NCI-H1105 treated with DMSO at 0.1 percent for 48 hours (cell line): ENCODE results near the gene CPVL.
"Not testable (repeated sequence)": the region's sequence is repeated elsewhere in the genome, so short reads cannot be mapped to it uniquely, and the experiment has no call there.

ENCODE experiments used
- DNase-seq: peaks from one replicate; lab custom pipeline; 2025; lab: John Stamatoyannopoulos, UW

The CPVL gene

DNA sequence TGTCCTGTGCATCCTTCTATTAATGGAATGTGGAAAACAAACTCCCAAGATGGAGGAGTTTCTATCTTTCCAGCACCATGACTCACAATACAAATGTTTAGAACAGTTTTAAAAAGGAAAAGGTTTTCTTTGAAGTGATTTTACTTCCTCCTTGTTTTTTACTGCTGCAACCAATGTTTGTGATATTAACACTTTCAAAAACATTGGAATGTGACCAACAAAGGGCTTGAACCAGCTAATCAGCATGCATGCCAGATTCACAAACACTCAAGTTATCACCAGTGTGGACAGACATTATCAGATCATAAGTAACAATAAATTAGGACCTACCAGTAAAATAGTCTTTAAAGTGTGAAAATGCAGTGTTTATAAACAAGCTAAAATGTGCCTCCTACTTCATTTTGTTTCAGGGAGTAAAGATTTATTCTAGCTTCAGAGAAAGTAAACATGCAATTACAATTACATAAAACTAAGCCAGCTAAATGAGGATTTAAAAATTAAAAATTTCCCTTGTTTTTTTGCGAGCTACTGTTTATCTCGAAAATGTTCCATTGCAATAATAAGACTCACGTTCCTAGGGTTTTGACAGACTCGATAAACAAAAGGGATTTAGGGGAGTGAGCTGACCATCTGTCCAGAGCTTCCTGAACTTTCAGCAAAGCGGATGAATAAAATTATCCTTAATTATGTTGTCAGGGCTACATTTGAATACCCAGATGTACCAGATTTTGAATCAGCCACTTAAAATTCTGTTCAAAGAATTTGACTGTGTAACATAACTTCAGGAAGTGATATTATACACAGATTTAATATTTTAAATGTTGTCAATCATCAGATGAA is 29.8 kb downstream of the CPVL start:
- DNase-seq = no peak

DNA sequence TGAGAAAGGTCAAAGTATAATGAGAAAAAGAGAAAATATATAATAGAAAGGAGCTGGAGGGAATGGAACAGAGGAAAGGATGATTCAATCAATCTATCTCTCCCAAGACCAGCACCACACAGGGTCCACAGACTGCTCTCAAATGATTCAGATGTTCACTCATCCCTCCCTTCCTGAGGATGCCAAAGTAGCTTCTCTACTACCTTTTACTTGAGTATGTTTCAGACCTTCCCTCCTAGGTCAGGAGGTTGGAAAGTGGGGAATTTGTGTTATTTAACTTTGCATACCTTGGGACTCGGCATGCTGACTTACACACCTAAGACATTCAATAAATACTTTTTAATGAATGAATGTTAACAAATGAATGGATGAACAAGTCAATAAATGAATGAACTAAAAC is 30.6 kb downstream of the CPVL start:
- DNase-seq = no peak

GRCh38 chr7:29115130-29115687 is 31.1 kb downstream of the CPVL start:
- DNase-seq = no peak

- not testable (repeated sequence) for DNase-seq
These were observed 32.1 kb downstream of the CPVL start for GRCh38 chr7:29114266-29114665.

DNA sequence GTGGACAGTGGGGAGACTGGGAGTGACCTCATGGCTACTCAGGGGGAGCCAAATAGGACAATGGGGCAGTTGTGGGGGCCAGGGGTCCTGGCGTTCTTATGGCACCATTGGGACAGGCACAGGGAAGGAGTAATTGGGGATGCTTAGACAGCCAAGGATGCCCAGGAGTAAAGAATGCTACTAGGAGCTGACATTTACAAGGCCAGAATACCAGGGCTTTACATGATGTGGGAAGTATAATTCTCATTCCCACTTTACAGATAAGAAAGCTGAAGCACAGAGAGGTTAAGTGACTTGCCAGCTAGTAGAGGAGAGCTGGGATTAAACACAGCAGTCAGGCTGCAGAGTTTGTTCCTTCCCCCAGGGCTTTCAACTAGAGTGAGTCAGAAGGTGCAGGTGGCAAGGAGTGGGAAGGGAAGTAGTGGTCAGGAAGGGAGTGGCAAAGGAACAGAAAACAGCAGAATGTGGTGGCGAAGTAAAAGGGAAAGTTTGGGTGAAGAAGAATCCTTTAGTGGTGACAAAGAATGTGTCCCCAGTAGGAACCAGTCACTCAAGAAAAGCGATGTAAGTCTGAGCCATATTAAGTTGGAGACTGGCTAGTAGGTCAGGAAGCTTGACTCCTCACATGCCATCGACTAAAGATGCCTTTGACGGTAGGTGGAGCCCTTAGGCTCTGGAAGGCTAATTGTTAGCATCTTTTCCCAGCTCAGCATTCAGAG is 32.8 kb downstream of the CPVL start:
- DNase-seq = no peak

- DNase-seq = no peak
These were observed 33.6 kb downstream of the CPVL start for GRCh38 chr7:29112721-29113120.

- no peak for DNase-seq
These were observed 36.4 kb downstream of the CPVL start for GRCh38 chr7:29109899-29110298.

DNA sequence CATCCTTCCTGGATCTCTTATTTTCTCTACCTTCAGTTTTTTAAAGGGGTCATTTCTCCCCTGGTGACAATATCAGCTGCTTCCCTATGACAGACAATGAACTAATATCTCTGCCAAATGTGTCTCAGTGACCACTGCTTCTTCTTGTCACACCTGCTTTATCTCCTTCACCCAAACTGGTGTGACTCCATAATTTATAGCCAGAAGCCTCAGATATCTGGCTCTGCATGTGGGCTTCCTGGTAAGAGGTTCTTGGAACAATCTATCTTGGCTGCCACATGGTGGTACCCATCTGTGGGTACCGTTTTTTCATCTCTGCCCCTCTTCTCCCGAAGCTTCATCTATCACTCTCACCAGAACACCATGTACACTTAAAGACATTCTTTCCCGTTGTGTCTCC is 37.0 kb downstream of the CPVL start:
- DNase-seq = no peak

DNA sequence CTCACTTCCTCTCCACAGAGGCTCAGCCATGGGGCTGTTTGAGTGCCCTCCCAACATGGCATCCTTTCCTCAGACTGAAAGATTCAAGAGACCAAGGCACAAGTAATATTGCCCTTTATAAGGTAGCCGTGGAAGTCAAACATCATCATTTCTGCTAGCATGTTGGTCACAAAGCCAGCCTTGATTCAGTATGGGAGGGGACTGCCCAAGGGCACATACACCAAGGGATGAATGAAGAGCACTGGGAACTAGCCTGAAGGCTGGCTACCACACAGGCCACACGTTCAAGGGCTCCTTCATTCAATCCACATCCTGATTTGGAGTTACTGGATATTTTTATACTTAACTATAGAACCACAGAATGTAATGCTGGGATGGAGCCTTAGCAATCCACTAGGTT is 39.3 kb downstream of the CPVL start:
- DNase-seq = no peak

GRCh38 chr7:29106669-29106988 is 39.7 kb downstream of the CPVL start:
- no peak for DNase-seq

DNA sequence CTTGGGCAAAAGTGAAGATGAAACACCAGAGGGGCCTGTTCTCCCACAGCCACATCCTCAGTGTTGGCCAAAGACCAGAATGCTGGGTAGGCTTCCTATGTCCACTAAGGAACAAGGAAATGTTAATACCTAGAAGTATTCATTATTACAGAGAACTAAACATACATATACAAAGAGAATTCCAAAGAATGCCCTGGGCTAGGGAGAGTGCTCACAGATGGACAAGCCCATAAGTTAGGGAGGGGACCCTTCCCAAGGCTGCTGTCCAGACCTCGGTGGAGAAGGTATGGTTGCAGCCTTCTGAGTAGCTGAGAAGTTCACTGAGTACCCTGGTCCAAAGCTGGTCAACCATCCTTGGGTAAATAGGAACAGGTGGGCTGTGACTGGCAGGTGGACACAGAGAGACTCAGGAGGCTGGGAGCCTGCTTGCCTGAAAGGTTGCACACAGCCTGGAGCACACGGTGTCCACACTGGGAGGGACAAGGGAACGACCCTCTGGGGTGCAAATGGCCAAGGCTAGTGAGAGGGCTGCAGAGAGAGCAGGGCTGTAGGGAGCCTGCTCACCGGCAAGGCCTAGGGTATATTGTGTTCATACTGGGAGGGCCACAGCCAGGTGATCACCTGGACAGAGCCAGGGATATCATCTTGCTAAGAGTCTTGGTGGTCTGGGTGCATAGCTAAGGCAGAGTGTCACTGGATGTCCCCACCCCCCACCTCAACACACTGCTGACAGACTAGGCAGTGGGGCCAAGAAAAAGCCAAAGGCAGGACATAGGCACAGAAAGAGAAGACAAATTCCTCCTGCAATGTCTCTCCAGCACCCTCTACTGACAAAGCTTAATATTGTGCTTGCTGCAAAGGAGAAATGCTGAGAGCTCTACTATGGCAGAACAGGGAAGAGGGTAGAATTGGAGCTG is 40.3 kb downstream of the CPVL start:
- peak; percentile 66 for DNase-seq

DNA sequence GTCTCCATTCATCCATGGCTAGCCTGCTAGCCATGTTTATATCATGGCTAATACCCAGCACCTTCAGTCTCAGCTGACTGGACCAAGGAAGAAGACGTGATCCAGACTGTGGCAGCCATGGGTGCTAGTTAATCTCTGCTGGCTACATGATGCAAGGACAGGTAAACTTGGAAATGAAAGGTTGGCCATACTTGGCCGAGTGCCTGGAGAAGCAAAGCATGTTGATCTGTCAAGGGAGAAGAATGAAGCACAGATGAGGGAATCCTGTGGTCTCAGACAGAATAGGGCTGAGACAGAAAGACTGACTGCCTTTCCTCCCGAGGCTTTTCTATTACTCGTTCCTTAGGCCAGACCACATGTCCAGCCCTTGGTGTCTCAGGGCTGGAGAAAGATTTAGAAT is 41.1 kb downstream of the CPVL start:
- DNase-seq = no peak

- DNase-seq = peak; percentile 26
These were observed 43.7 kb downstream of the CPVL start for GRCh38 chr7:29102558-29103151.

GRCh38 chr7:29100924-29101323 is 45.4 kb downstream of the CPVL start:
- DNase-seq = no peak

GRCh38 chr7:29099896-29100847 is 46.2 kb downstream of the CPVL start:
- DNase-seq = peak; percentile 8

DNA sequence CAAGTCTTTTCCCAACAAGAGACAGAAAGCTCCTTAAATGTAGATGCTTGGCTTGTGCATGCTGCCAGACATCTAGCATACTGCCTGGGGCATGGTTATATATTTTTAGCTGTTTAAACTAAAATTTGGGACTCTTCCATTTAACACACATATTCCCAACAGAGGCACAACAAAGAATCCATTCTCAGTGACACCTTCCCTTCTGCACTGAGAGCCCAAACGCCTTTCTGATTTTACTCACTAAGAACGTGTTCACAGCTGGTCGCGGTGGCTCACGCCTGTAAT is 49.9 kb downstream of the CPVL start:
- DNase-seq = no peak

- DNase-seq = no peak
These were observed 50.5 kb downstream of the CPVL start for GRCh38 chr7:29095631-29096445.

DNA sequence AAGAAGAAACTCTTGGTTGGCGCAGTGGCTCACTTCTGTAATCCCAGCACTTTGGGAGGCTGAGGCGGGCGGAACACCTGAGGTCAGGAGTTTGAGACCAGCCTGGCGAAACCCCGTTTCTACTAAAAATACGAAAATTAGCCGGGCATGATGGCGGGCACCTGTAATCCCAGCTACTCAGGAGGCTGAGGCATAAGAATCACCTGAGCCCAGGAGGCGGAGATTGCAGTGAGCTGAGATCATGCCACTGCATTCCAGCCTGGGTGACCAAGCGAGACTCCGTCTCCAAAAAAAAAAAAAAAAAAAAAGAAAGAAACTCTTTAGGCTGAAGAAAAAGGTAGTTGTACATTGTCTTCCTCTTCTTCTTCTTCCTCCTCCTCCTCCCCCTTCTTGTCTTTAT is 53.2 kb downstream of the CPVL start:
- DNase-seq = not testable (repeated sequence)

GRCh38 chr7:29091715-29092114 is 54.6 kb downstream of the CPVL start:
- no peak for DNase-seq
